Urinary bladder (tissue), 4 donors: Measurements from ENCODE around the gene APOL1. TPM values are rescaled to one million over a fixed set of nuclear protein-coding genes. Genes with fewer than 3 reads are reported as not detected.
A peak's percentile ranks its signal among the peaks of the same experiment; 100 is the strongest.
"Not testable (repeated sequence)": the region's sequence is repeated elsewhere in the genome, so short reads cannot be mapped to it uniquely, and the experiment has no call there.

Experiments used
- DNase-seq: peaks from one replicate; pipeline ENCODE4 v3.0.0-alpha.2; 2015; ENCODE audit errors: extremely low spot score
- H3K27ac ChIP-seq: one replicate; pipeline ENCODE4 v1.5.1; 2013; ENCODE audit warnings: low read depth, mild to moderate bottlenecking, moderate library complexity
- H3K36me3 ChIP-seq: one replicate; pipeline ENCODE4 v1.6.1; 2013; ENCODE audit warnings: mild to moderate bottlenecking, moderate library complexity; ENCODE audit not compliant: insufficient read depth
- H3K4me1 ChIP-seq: one replicate; pipeline ENCODE4 v1.6.1; 2013; ENCODE audit warnings: mild to moderate bottlenecking, moderate library complexity; ENCODE audit not compliant: insufficient read depth
- H3K4me3 ChIP-seq: one replicate; pipeline ENCODE4 v1.5.1; 2013; ENCODE audit warnings: low read depth, low read length
- WGBS: extraction: QIAGEN DNeasy Blood & Tissue Kit; methylation state at CpG from one replicate; pipeline ENCODE4 v1.1.7; 2013; 5-methylcytosine and 5-hydroxymethylcytosine counted together
- polyA plus RNA-seq: library from polyadenylated mRNA; stranded (reverse); fragments of 200-250 nt; gene quantifications from one replicate; pipeline ENCODE4 v1.2.3, GENCODE V29; 2013
- total RNA-seq: library from RNA; depleted of rRNA; stranded (reverse); fragments of >200 nt; gene quantifications from one replicate; pipeline ENCODE4 v1.2.3, GENCODE V29; 2014
- donor health status: healthy with polysubstance abuse.
- donor health status: healthy.

Gene APOL1
- total and polyA plus RNA-seq, 2 donors, result 22.9 to 71.5 TPM

GRCh38 chr22:36279219-36279666 lies 26.3 kb downstream of the APOL1 start:
- no peak for DNase-seq
- H3K27ac ChIP-seq, result no peak overlapping the region
- peaks cover 6% of the 10 kb centered on the region for H3K36me3 ChIP-seq
- WGBS, result 63% methylated on average over 8 of the region's 8 CpGs
- no peaks in the 10 kb centered on the region for H3K4me1 ChIP-seq
- no peak overlapping the region for H3K4me3 ChIP-seq

- WGBS, result 58% methylated on average over 8 of the region's 8 CpGs
- H3K4me3 ChIP-seq, result no peak overlapping the region
- H3K27ac ChIP-seq, result no peak overlapping the region
- DNase-seq, result no peak
- no peaks in the 10 kb centered on the region for H3K4me1 ChIP-seq
- H3K36me3 ChIP-seq, result peaks cover 10% of the 10 kb centered on the region
Measured at GRCh38 chr22:36280379-36280778, 27.4 kb downstream of the APOL1 start.

- peaks cover 11% of the 10 kb centered on the region for H3K36me3 ChIP-seq
- H3K4me3 ChIP-seq, result no peak overlapping the region
- no peak for DNase-seq
- H3K4me1 ChIP-seq, result no peaks in the 10 kb centered on the region
- 76% methylated on average over 14 of the region's 14 CpGs for WGBS
- peak overlapping the region; percentile 19 for H3K27ac ChIP-seq
Measured at GRCh38 chr22:36281781-36282327, 28.9 kb downstream of the APOL1 start.

GRCh38 chr22:36282328-36282831 lies 29.4 kb downstream of the APOL1 start:
- WGBS, result 81% methylated on average over 24 of the region's 24 CpGs
- no peak for DNase-seq
- Histone ChIP-seq H3K4me1 (no peaks in the 10 kb centered on the region), H3K27ac (no peak overlapping the region), H3K36me3 (peaks cover 12% of the 10 kb centered on the region), H3K4me3 (no peak overlapping the region)

- 91% methylated on average over 24 of the region's 24 CpGs for WGBS
- Histone ChIP-seq H3K36me3 (peaks cover 16% of the 10 kb centered on the region), H3K27ac (peak overlapping the region; percentile 28), H3K4me1 (no peaks in the 10 kb centered on the region), H3K4me3 (no peak overlapping the region)
- no peak for DNase-seq
Measured at GRCh38 chr22:36284171-36284571, 31.2 kb downstream of the APOL1 start.

- DNase-seq, result no peak
- H3K36me3 ChIP-seq, result peaks cover 16% of the 10 kb centered on the region
- 61% methylated on average over 12 of the region's 12 CpGs for WGBS
- H3K4me1 ChIP-seq, result no peaks in the 10 kb centered on the region
- no peak overlapping the region for H3K4me3 ChIP-seq
- no peak overlapping the region for H3K27ac ChIP-seq
Measured at GRCh38 chr22:36285017-36285416, 32.1 kb downstream of the APOL1 start.

- H3K36me3 ChIP-seq, result peaks cover 16% of the 10 kb centered on the region
- no peak overlapping the region for H3K27ac ChIP-seq
- H3K4me1 ChIP-seq, result no peaks in the 10 kb centered on the region
- no peak overlapping the region for H3K4me3 ChIP-seq
- WGBS, result 81% methylated on average over 21 of the region's 21 CpGs
- DNase-seq, result no peak
Measured at GRCh38 chr22:36285545-36285944, 32.6 kb downstream of the APOL1 start.

GRCh38 chr22:36286096-36286957 lies 33.4 kb downstream of the APOL1 start:
- 52% methylated on average over 28 of the region's 28 CpGs for WGBS
- Histone ChIP-seq H3K27ac (peak overlapping the region; percentile 28), H3K4me1 (no peaks in the 10 kb centered on the region), H3K36me3 (peaks cover 16% of the 10 kb centered on the region), H3K4me3 (no peak overlapping the region)
- DNase-seq, result no peak

- no peak for DNase-seq
- 86% methylated on average over 20 of the region's 20 CpGs for WGBS
- Histone ChIP-seq H3K36me3 (peaks cover 20% of the 10 kb centered on the region), H3K4me1 (no peaks in the 10 kb centered on the region), H3K4me3 (no peak overlapping the region), H3K27ac (no peak overlapping the region)
Measured at GRCh38 chr22:36287881-36288515, 35.1 kb downstream of the APOL1 start.

GRCh38 chr22:36288571-36289405 lies 35.9 kb downstream of the APOL1 start:
- H3K36me3 ChIP-seq, result peaks cover 26% of the 10 kb centered on the region
- no peak overlapping the region for H3K4me3 ChIP-seq
- WGBS, result 85% methylated on average over 33 of the region's 33 CpGs
- no peak overlapping the region for H3K27ac ChIP-seq
- H3K4me1 ChIP-seq, result no peaks in the 10 kb centered on the region
- no peak for DNase-seq

- Histone ChIP-seq H3K4me3 (no peak overlapping the region), H3K36me3 (peaks cover 23% of the 10 kb centered on the region), H3K4me1 (no peaks in the 10 kb centered on the region), H3K27ac (no peak overlapping the region)
- no peak for DNase-seq
- WGBS, result 82% methylated on average over 7 of the region's 7 CpGs
Measured at GRCh38 chr22:36289406-36289870, 36.5 kb downstream of the APOL1 start.

GRCh38 chr22:36289948-36290371 lies 37.0 kb downstream of the APOL1 start:
- H3K4me1 ChIP-seq, DNase-seq, H3K27ac ChIP-seq, H3K4me3 ChIP-seq: not testable (repeated sequence)
- peaks cover 26% of the 10 kb centered on the region for H3K36me3 ChIP-seq
- 89% methylated on average over 11 of the region's 11 CpGs for WGBS
